Erythroblast (primary cell): Measurements from ENCODE around the gene C2orf76.

ENCODE experiments used
- GATA1 ChIP-seq: IDR thresholded peaks from 2 replicates; pipeline ENCODE4 v1.6.1; 2011; ENCODE audit warnings: low read depth, mild to moderate bottlenecking, control low read depth, low read length, moderate library complexity
- POLR2A ChIP-seq: IDR thresholded peaks from 2 replicates; pipeline ENCODE4 v1.6.1; 2011; ENCODE audit warnings: mild to moderate bottlenecking, low read length

- TF ChIP-seq POLR2A (no peak), GATA1 (no peak)
Measured at GRCh38 chr2:119306196-119306590, 60.4 kb downstream of the C2orf76 start.
